ENCODE measurements around the gene BPIFB2.

Gene BPIFB2

DNA sequence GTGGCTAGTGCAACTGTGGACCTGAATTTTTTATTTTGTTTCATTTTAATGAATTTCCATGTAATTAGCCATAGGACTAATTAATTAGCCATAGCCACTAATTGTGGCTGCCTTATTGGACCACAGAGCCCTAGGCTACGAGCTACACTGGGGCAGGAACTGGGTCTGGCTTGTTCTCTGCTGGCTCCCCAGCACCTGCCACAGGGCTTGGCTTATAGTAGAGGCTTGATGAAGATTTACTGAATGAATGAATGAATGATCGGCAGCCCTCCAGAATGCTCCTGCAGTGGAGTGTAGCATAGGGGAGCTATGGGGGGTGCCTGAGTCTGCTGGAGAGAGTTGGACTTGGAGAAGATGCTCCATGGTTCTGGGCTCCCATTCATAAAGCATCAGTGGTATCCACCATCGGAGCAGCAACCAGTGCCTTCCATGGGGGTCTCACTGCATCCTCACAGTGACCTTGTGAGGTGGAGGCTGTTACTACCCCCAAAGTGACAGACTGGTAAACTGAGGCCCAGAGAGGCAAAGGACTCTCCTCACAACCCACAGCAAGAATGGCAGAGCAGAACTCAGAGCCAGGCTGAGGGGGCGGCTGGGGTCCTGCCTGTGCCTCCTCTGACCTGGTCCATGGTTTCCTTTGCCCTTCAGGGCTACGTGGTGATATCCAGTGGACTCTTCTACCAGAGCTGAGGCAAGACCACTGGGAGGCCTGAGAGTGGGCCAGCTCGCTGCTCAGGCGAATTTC is 15.4 kb downstream of the BPIFB2 start:
- no peak for DNase-seq (ENCODE audit: low read depth)

DNA sequence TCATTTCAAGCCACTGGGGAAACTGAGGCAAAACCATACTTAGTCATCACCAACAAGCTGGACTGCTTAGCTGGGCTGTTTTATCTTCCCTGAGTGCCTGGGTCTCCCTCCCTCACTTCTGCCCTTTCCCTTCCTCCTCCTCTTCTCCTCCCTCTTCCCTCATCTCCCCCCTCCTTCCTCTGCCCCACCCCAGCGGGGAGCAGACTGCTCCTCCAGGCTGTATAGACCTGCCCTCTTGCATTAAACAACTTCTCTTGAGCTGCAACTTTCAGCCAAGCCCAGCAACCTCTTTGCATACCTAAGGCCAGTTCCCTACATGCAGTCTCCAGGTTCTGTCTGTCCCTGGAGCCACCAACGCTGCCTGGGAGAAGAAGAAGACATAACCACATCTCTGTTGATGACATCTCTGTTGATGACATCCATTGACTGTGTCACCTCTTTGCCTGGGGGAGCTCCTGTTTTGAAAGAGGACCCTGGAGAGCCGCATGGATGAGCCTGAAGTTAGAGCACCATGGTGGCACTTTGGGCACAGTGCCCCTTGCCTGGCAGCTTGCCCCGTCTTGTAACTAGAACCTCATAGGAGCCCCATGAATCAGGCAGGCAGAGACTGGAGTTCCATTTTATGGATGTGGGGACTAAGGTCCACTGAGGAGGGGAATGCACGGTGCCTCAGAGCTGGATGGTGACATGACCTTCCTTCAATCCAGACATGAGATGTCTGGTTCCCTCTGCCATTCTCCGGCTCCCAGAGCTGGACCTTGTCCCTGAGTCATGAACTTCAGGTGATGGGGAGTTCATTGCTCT is 16.1 kb downstream of the BPIFB2 start:
- DNase-seq (ENCODE audit: low read depth) = no peak

DNA sequence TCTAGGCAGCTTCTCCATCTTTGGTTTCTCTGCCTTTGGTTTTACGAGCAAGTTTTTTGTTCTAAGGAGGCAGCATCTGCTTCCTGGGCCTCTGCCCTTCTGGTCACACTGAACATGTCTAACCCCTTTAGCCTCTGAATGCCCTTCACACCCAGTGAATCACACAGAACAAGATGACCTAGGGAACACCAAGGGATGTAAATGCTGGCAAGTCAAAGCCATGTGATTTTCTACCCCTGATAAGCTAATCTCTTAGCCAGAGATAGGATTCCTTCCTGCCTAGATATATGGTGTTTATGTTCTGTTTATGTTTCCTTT is 16.7 kb downstream of the BPIFB2 start:
- DNase-seq (ENCODE audit: low read depth) = no peak

DNA sequence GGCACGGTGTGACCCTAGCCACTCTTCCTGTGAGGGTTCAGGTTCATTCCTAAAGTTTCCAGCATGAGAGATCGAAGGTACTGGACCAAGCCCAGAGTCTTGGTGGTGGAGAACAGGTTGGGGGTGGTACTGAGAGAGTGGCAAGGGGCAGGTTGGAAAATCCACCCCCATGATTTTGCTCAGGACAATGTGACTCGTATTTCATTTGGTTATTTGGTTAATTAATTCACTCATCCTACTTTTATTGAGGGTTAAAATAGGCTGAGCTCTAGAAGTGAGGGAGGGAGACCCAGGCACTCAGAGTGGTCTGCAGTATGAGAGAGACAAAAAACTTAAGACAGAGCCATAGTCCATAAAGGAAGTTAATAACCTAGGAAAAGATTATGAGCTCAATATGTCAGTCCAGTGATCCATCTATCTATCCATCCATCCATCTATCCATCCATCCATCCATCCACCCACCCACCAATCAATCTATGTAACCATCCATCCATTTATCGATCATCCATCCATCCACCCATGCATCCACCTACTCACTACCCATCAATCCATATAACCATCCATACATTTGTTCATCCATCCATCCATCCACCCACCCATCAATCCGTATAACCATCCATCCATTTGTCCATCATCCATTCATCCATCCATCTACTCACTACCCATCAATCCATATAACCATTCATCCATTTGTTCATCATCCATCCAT is 17.3 kb downstream of the BPIFB2 start:
- DNase-seq (ENCODE audit: low read depth) = no peak

DNA sequence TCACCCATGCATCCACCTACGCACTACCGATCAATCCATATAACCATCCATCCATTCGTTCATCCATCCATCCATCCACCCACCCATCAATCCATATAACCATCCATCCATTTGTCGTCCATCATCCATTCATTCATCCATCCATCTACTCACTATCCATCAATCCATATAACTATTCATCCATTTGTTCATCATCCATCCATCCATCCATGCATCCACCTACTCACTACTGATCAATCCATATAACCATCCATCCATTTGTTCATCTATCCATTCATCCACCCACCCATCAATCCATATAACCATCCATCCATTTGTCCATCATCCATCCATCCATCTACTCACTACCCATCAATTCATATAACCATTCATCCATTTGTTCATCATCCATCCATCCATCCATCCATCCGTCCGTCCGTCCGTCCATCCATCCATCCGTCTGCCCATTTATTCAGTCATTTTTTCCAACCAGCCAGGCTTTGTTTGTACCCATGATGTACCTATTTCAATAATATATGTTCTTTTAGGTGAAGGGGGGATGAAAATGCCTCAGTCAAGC is 17.9 kb downstream of the BPIFB2 start:
- DNase-seq (ENCODE audit: low read depth) = no peak

DNA sequence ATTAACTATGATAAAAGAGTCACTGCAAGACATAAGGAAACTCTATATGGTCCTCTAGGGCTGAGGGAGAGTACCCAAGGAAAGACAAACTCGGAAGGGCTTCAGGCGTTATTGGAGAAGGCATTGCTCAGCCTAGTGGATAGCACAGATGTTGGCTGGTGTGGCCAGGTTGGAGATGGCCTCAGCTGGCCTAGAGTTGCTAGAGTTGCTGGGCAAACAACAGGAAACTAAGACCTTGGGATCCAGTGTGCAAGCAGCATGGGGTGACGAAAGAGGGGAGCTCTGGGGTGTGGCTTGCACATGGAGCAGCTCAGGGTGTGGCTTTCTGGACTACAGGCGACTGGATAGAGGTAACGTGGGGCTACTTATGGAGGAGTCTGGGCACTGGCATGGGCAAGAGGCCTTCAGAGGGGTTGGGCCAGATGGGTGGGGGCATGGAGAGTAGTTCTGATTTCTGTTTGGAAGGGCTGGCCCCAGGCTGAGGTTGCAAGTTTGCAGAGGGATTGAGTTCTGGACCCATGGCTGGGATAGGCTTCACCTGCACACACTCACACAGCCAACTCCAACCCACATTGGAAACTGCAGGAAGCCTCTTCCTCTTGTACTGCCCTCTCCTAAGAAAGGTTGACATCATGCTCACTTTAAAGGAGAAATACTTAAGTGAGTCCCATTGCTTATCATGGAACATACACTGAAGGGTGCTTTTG is 18.7 kb downstream of the BPIFB2 start:
- DNase-seq (ENCODE audit: low read depth) = no peak

DNA sequence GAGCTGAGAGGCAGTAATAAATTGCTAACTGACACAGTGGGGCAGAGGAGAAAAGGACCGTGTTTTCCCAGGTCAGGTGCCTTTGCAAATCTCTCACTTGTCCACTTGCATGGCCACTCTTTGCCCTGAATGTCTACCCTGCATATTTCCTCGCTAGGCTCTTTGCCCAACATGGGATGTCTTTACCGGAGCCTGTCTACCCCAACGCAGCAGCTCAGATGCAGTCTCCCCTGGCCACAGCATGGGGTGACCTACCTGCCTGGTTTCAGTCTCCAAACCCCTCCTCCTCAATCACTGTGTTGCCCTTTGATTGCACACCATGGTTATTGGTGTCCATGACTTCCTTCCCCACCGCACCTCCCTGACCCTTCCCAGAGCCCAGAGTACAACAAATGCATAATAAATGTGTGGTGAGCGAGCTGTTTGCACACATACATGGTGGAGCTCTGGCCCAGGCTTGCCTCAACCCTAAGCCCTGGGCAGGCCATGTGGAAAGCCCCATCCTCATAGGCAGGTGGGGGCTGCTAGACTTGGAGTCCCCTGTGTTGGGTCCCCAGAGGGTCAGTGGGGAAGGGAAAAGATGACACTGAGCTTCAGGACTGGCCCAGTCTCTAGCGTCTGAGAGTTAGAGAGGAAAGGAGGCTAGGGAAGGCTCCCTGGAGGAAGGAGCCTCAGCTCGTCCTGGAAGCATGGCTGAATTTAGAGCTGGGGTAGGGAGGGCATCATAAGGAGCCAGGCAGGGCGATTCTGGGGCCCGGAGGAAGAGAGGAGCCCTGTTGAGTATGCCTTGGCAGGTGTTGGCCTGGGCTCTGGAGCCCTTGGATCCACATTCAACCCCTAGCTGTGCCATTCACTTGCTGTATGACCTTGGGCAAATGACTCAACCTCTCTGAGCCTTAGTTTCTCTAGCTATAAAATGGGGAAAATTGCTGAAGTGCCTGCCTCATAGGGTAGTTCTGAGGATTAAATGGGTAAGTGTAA is 19.6 kb downstream of the BPIFB2 start:
- no peak for DNase-seq (ENCODE audit: low read depth)

DNA sequence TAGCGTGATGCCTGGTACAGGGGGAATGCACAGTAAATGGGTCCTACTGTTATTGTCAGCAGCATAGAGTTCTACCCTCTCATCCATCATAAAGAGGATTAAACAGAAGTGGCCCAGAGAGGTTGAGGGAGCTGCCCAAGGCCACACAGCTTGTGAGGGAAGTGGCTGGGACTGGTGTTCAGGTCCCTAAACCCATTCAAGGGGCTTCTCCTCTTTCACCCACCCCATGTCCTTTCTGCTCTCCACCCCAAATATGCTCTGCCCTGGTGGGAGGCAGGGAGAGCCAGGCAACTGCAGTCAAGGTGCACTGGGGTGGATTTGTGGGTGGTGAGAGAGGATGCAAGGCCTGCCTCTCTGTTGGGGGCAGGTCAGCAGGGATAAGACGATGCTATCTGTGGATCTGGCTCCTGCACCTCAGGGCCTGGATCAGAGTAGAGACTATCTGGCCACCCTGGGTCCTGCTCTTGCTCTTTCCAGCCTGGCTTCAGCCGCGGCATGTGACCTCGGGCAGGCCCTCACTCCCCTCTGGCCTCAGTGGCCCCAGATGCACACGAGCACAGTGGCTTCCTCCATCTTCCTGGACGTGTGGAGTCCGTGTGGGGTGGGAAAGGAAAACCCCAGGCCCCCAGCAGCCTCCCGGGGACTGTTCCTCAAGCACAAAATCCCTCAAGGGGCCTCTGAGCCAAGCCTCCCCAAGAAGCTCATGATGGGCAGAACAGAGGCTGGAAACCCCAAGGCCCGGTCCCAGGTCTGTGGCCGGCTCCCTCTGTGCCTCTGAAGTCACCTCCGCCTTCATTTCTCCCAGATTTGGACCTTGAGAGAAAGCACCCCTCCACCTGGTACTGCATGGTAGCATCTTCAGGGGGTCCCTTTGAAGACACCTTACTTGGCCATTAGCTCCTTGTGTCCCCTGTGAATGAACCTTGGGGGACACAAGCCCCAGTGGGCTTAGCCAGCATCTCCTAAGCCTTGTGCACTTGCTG is 20.6 kb downstream of the BPIFB2 start:
- no peak for DNase-seq (ENCODE audit: low read depth)

DNA sequence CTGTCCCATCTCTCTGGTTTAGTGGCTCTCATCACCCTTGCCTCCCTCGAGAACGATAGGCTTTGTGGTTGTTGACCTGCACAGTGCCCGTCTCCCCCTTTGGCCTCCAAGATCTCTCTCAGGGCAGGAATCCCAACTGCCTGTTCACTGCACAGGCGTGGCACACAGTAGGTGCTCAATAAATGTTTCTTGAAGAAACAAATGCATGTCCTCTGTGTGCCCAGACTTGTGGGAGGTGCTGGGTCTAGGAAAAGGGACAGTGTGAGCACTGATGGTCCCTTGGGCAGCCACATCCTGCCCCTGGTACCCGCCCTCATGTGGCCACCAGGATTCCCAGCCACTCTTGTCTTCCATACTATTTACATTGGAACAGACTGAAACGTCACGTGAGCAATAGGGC is 21.4 kb downstream of the BPIFB2 start:
- DNase-seq (ENCODE audit: low read depth) = no peak

DNA sequence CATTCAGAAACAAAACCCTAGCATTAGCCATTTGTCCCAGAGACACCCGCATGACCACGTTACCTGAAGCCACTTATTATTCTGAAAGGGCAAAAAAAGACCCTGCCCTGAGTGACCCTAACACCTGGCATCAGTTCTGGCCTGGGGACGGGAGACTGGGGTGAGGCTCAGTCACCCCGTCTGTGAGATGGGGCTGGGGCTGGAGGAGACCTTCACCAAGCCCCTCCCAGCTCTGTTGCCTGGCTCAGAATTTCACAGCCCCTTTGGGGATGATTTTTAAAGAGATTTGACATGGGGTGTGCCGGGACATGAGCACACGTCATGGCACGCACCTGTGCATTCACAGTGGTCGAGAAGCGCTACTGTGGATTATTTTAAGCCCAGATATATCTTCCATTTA is 22.6 kb downstream of the BPIFB2 start:
- no peak for DNase-seq (ENCODE audit: low read depth)

DNA sequence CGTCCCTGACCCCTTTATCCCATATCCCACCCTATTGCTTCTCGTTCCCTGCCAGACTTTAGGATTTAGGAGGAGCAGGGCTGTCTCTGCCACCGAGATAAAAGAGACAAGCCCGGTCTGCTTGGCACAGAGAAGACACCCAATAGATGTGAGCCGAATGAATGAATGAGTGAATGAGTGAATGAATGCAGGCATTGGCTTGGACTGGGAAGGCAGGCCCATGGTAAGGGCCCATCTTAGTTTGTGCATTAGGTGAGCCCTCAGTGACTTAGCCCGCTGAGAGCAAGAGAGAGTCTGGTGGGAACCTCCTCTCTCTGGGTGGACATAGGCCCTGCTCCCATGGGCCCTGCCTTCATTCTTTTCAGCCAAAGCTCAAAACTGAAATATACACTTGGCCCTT is 23.1 kb downstream of the BPIFB2 start:
- DNase-seq (ENCODE audit: low read depth) = no peak

DNA sequence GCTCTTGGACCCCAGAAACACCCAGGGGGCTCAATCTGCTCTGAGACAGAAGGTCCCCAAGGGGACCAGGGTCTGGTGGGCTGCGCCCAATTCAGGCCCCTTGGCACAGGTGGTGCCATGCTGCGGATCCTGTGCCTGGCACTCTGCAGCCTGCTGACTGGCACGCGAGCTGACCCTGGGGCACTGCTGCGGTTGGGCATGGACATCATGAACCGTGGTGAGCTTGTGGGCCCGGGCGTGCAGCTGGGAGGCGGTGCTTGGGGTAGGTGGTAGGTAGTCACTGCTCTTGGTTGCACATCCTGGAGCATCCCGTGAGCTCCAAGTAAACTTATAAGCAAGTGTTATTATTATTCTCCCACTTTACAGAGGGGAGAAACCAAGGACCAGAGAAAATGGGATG is 24.0 kb downstream of the BPIFB2 start, which contains the start of gene BPIFB6:
Gene BPIFB6 (plus strand): TSS at position 118 of the 400 bp plus-strand sequence. CDS start 0 bp downstream, at position 118.
- no peak for DNase-seq (ENCODE audit: low read depth)

DNA sequence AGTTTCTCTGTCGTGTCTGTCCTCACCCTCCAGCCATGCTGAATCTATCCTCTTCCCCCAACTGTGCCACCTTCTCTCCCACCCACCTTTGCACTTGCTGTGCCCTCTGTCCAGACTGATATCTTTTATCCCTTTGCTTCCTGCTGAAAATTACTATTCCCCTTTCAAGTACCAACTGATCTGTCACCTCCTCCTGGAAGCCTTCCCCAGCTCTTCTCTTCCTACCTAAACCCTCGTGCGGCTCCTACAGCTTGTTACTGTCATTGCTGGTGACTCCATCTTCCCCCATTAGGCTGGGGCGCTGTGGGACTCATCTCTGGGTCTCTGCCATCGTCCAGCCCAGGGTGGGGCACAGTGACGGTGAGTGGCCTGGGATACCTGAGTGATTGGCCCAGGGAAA is 25.1 kb downstream of the BPIFB2 start:
- no peak for DNase-seq (ENCODE audit: low read depth)

DNA sequence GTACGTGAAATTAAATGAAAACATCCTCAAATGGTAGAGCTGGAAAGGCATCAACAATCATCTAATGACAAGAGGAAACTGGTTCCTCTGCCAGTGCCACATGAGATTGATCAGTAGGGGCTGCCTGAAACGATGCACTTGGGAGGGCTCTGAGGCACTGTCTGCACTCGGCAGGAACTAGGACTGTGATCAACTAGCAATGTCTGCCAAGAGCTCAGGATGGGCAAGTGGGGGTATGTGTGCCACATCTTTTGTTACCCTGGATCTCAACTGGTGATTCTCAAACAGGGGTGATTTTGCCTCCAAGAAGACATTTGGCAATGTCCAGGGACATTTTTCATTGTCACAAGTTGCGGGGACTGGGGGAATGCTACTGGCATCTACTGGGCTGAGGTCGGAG is 25.9 kb downstream of the BPIFB2 start:
- no peak for DNase-seq (ENCODE audit: low read depth)

DNA sequence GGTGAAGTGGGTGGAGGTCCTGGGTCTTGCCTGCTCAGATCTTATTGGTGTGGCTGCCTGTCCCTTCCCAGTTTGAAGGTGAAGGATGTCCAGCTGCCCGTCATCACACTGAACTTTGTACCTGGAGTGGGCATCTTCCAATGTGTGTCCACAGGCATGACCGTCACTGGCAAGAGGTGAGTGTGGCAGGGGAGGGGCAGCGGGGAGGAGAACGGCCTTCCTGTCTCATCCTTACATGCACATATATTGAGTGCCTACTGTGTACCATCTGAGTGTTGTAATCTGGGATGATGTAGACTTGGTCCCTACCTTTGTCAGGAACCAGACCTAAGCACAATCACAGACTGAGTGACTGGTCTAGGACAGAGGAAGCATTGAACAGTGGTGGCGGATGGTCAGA is 26.6 kb downstream of the BPIFB2 start:
- DNase-seq (ENCODE audit: low read depth) = no peak

DNA sequence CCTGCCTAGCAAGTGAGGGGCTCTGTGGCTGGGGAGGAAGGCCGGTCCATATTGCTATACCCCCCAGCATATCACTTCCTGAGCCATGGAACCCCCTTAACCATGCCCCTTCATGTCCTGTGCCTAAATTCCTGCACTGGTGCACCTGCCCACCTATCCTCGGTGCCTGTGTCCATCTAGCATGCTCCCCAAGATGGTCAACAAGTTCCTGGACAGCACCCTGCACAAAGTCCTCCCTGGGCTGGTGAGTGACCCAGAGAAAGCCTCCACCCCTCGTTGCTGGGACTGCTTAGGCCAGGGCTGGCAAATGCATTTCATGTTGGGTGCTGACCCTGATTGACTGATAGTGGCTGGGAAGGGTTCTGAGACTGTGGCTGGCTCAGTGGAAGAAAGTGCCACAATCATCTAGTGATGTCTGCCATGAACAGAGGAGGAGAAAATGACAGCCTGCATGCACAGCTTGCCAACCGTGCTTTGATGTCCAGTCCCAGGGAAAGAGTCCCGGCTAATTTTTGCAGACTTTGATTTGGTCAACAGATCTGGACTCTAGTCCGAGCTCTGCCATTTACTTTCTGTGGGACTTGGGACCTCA is 27.5 kb downstream of the BPIFB2 start:
- DNase-seq (ENCODE audit: low read depth) = no peak

DNA sequence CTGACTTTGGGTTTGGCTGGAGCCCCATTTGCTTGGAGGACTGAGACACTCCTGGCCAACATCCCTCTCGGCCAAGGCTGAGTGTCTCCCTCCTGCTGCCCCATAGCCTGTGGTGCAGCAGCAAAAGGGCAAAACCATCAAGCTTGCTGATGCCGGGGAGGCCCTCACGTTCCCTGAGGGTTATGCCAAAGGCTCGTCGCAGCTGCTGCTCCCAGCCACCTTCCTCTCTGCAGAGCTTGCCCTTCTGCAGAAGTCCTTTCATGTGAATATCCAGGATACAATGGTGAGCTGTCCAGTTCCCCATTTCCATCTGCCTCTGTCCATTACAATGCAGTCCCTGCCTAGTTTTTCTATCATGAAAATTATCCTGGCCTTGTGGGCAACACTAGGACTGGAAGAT is 30.0 kb downstream of the BPIFB2 start:
- no peak for DNase-seq (ENCODE audit: low read depth)

DNA sequence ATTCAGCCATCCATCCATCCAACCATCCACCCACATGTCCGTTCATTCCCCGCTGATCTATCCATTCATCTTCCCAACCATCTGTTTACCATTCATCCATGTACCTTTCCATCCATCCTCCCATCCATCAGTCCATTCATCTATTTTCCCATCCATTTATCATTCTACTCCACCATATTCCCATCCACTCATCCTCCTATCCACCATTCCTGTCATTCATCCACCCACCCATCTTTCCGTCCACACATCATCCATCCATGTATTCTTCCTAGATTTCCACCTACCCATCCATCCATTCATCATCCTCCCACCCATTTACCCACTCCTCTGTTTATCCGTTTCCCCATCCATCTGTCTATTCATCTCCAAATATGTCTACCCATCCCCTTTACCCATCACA is 30.7 kb downstream of the BPIFB2 start:
- DNase-seq (ENCODE audit: low read depth) = no peak

DNA sequence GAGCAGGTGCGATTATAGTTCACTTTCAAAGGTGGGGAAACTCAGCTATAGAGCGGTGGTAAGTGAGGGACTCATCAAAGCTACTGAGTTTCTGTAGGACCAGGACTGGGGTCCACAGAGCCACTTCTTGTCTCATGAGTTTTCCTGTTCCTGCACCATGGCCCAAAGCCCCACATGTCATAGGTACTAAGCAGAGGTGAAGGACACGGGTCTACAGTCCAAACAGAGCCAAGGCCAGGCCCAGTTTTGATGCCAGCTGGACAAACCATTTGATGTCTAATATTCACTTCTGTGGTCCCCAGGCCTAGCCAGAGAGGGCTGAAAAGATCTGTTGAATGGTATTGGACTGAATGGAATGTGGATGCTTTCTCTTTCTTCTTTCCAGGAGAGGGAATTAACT is 34.9 kb downstream of the BPIFB2 start:
- DNase-seq (ENCODE audit: low read depth) = no peak

Measured in ELR (cell line).